ENCODE measurements around the gene DIAPH2. TPM values are rescaled to one million over a fixed set of nuclear protein-coding genes. Genes with fewer than 3 reads are reported as not detected.

DIAPH2 gene
- total RNA-seq, 4 donors from 2014 or later: 12.1 to 41.6 (median 29.1) TPM

- intact Hi-C loops (cut with DNase I; ENCODE audit: low total_unique reads): no loop called here
- no peak for ATAC-seq
These were observed 244.4 kb downstream of the DIAPH2 start for GRCh38 chrX:96929036-96929435.

GRCh38 chrX:96957718-96958117 lies 273.1 kb downstream of the DIAPH2 start:
- H3K4me1 ChIP-seq: no peaks in the 10 kb centered on the region
- H3K27ac ChIP-seq: no peak overlapping the region
- peaks cover 0 to 6% (median 6%) of the 10 kb centered on the region in 3 donors for H3K9me3 ChIP-seq
- ATAC-seq (no peak), DNase-seq (no peak)
- intact Hi-C loops (cut with DNase I; ENCODE audit: low total_unique reads) (no loop called here), in situ Hi-C loops (cut with MboI; ENCODE audit: low sequenced_read_pairs in 4 of 4) (no loop called here)
- no peak for TF ChIP-seq POLR2A (IDR thresholded peaks at IDR 0.05)
- no peak overlapping the region for H3K4me3 ChIP-seq
- no peaks in the 10 kb centered on the region for H3K27me3 ChIP-seq
- H3K36me3 ChIP-seq: peaks cover 0 to 12% of the 10 kb centered on the region in 2 donors

More at GRCh38 chrX:96929036-96929435, 244.4 kb downstream of the DIAPH2 start:
- in situ Hi-C loops (cut with MboI; ENCODE audit: low sequenced_read_pairs in 4 of 4): no loop called here
- no peak for DNase-seq
- Histone ChIP-seq H3K36me3 (no peaks in the 10 kb centered on the region), H3K4me3 (no peak overlapping the region), H3K4me1 (no peaks in the 10 kb centered on the region), H3K9me3 (no peaks in the 10 kb centered on the region), H3K27ac (no peak overlapping the region), H3K27me3 (peaks cover 0 to 4% (median 0%) of the 10 kb centered on the region in 3 donors)
- TF ChIP-seq POLR2A (IDR thresholded peaks at IDR 0.05): no peak
- TF ChIP-seq CTCF (IDR thresholded peaks at IDR 0.05 in 4 of 5, conservative IDR thresholded peaks at IDR 0.05 in 1 of 5): no peak

GRCh38 chrX:96971812-96972211 lies 287.2 kb downstream of the DIAPH2 start:
- in situ Hi-C loops (cut with MboI; ENCODE audit: low sequenced_read_pairs in 4 of 4): no loop called here
- H3K9me3 ChIP-seq: peaks cover 0 to 5% (median 0%) of the 10 kb centered on the region in 3 donors
- no peak for ATAC-seq

GRCh38 chrX:96978906-96979305 lies 294.3 kb downstream of the DIAPH2 start:
- peaks cover 0 to 4% of the 10 kb centered on the region in 2 donors for H3K4me1 ChIP-seq
- TF ChIP-seq CTCF (IDR thresholded peaks at IDR 0.05 in 4 of 5, conservative IDR thresholded peaks at IDR 0.05 in 1 of 5) (no peak), POLR2A (IDR thresholded peaks at IDR 0.05) (no peak)
- no peaks in the 10 kb centered on the region for H3K36me3 ChIP-seq
- H3K9me3 ChIP-seq: no peaks in the 10 kb centered on the region
- intact Hi-C loops (cut with DNase I; ENCODE audit: low total_unique reads) (no loop called here), in situ Hi-C loops (cut with MboI; ENCODE audit: low sequenced_read_pairs in 4 of 4) (no loop called here)
- DNase-seq (no peak), ATAC-seq (no peak)
- no peak overlapping the region for H3K27ac ChIP-seq
- H3K27me3 ChIP-seq: no peaks in the 10 kb centered on the region
- H3K4me3 ChIP-seq: no peak overlapping the region

More at GRCh38 chrX:96971812-96972211, 287.2 kb downstream of the DIAPH2 start:
- Histone ChIP-seq H3K36me3 (no peaks in the 10 kb centered on the region), H3K4me3 (no peak overlapping the region), H3K27ac (no peak overlapping the region), H3K4me1 (no peaks in the 10 kb centered on the region), H3K27me3 (no peaks in the 10 kb centered on the region)
- TF ChIP-seq POLR2A (IDR thresholded peaks at IDR 0.05): no peak
- no peak for TF ChIP-seq CTCF (IDR thresholded peaks at IDR 0.05 in 4 of 5, conservative IDR thresholded peaks at IDR 0.05 in 1 of 5)
- no peak for DNase-seq
- intact Hi-C loops (cut with DNase I; ENCODE audit: low total_unique reads): no loop called here

- Histone ChIP-seq H3K9me3 (no peaks in the 10 kb centered on the region), H3K27ac (no peak overlapping the region), H3K4me3 (no peak overlapping the region), H3K4me1 (peaks cover 0 to 4% of the 10 kb centered on the region in 2 donors), H3K36me3 (no peaks in the 10 kb centered on the region), H3K27me3 (no peaks in the 10 kb centered on the region)
- DNase-seq (no peak), ATAC-seq (no peak)
- in situ Hi-C loops (cut with MboI; ENCODE audit: low sequenced_read_pairs in 4 of 4): no loop called here
- TF ChIP-seq POLR2A (IDR thresholded peaks at IDR 0.05): no peak
- TF ChIP-seq CTCF (IDR thresholded peaks at IDR 0.05 in 4 of 5, conservative IDR thresholded peaks at IDR 0.05 in 1 of 5): no peak
- intact Hi-C loops (cut with DNase I; ENCODE audit: low total_unique reads): no loop called here
These were observed 295.1 kb downstream of the DIAPH2 start for GRCh38 chrX:96979766-96980165.
